Measurements from ENCODE around the gene CELF5.

GRCh38 chr19:3315676-3315973, 91.2 kb downstream of the CELF5 start:
- TF ChIP-seq CTCF (IDR thresholded peaks at IDR 0.05) (no peak), POLR2A (IDR thresholded peaks at IDR 0.05) (no peak), EP300 (IDR thresholded peaks at IDR 0.05) (no peak)

Data from ovary (tissue), 3 donors.